Measurements from ENCODE around the gene MUC5B.

Gene MUC5B

DNA sequence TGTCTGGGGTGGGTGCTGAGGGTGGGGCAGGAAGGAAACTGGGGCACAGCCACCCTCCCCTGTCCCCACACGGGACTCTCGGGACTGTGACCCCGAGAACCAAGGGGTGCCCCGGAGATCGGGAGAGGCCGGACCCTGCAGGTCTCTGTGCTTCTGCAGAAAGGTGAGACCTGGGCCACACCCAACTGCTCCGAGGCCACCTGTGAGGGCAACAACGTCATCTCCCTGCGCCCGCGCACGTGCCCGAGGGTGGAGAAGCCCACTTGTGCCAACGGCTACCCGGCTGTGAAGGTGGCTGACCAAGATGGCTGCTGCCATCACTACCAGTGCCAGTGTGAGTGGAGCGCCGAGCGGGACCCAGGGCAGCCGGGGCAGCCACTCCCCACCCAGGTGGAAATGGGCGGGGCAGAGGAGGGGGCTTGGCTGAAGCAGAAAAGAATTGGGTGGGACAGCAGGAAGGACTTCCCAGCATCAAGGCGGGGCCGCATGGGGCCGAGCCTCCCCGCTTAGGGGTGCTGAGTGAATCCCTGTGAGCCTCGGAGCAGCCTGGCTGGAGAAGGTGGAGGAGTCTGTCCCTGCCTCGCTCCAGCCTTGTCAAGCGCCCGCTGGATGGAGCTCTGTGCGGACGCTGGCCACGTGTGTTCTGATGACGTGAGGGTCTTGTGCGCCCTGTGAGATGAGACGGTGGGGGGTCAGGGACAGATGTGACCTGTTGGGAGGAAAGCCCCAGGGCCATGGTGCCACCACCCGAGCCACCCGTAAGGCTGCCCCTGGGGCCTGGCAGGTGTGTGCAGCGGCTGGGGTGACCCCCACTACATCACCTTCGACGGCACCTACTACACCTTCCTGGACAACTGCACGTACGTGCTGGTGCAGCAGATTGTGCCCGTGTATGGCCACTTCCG, 29.3 kb upstream of the MUC5B start:
- no peak for DNase-seq

DNA sequence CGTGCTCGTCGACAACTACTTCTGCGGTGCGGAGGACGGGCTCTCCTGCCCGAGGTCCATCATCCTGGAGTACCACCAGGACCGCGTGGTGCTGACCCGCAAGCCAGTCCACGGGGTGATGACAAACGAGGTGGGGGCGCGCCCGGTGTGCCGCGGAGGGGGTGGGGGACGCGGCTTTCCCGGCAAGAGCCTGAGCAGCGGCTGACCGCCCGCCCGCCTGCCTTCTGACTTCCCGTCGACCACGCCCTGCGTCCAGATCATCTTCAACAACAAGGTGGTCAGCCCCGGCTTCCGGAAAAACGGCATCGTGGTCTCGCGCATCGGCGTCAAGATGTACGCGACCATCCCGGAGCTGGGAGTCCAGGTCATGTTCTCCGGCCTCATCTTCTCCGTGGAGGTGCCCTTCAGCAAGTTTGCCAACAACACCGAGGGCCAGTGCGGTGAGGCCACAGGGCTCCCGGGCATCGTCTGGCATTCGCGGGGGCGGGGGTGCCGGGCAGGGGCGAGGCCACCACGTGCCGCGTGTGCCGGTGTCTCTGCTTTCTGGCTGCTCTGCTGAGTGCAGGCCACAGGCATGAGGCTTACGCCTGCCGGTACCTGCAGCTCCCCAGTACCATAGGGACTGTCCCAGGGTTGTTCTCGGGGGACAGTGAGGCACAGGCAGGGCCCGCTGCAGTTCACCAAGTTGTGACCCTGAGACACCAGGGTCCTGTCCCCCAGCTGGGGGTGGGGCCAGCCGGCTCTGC, 28.5 kb upstream of the MUC5B start:
- DNase-seq: no peak

DNA sequence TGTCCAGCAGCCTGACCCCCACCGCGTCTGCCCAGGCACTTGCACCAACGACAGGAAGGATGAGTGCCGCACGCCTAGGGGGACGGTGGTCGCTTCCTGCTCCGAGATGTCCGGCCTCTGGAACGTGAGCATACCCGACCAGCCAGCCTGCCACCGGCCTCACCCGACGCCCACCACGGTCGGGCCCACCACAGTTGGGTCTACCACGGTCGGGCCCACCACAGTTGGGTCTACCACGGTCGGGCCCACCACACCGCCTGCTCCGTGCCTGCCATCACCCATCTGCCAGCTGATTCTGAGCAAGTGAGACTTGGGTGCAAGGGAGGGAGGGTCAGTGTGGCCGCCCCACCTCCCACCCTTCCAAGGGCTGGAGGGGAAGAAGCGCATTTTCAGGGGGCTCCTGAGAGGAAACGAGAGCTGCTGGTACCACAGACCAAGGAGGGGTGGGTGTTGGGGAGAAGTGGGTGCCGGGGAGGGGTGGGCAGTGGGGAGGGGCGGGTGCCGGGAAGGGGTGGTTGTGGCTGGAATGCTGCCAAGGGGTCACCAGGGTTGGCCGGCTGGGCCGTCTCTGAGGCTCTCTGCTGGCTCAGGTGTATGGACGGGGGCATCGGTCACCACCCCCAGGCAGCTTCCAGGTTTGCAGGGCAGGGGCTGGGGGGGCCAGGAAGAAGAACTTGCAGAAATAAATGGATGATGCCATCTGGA, 27.7 kb upstream of the MUC5B start:
- no peak for DNase-seq

DNA sequence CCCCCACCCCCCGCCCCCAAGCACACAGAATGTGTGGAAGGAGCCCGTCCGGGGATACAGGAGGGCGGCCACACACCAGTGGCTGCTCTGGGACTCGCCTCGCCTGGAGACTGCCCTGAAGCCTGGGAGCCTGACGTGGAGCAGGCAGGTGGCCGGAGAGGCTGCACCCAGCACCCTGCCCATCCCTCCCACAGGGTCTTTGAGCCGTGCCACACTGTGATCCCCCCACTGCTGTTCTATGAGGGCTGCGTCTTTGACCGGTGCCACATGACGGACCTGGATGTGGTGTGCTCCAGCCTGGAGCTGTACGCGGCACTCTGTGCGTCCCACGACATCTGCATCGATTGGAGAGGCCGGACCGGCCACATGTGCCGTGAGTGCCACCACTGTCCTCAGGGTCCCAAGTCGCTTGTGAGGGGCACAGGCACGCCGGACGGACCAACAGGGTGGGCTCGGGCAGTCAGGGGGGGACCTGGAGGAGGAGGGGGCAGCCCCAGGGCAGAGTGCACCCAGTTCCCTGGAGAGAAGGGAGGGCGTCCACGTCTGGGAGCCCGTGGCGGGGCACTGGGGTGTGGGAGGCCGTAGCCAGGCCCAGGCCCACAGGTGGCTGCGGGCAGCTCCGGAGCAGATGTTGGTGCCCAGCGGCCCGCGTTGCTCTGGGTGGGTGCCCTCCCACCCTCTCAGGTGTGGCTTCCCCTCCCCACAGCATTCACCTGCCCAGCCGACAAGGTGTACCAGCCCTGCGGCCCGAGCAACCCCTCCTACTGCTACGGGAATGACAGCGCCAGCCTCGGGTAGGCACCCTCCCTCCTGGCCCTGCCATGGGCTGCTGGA, 27.0 kb upstream of the MUC5B start:
- DNase-seq: no peak

DNA sequence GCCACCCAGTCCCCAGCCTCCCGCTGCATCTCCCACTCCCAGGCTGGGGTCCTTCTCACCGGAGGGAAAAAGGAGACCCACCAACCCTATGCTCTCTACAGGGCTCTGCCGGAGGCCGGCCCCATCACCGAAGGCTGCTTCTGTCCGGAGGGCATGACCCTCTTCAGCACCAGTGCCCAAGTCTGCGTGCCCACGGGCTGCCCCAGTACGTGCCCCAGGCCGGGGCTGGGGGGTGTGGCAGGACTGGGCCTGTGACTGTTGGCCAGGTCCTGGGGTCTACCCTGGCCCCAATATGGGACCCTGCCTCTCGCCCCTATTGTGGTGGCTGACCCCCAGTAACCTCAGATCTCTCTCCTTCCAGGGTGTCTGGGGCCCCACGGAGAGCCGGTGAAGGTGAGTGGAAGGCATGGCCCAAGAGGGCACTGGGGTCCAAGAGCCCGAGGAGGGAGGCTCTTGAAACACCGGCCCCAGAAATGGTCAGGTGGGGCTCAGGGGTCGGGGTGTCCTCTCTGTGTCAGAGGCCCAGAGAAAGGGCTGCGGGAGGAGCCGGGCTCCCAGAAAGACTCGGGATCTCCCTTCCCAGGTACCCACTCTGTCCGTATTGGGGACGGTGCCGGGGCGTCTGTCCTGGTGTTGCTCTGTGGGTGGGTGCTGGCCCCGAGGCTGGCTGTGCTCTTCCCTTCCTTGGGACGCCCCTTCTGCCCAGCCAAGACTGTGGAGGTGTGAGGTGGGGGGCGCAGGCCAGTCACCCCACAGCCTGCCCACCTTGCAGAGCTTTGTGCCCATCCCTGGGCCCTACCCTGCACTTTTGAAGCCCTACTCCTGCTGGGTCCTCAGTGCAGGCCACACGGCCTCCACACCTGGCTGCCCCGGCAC, 26.1 kb upstream of the MUC5B start:
- no peak for DNase-seq

DNA sequence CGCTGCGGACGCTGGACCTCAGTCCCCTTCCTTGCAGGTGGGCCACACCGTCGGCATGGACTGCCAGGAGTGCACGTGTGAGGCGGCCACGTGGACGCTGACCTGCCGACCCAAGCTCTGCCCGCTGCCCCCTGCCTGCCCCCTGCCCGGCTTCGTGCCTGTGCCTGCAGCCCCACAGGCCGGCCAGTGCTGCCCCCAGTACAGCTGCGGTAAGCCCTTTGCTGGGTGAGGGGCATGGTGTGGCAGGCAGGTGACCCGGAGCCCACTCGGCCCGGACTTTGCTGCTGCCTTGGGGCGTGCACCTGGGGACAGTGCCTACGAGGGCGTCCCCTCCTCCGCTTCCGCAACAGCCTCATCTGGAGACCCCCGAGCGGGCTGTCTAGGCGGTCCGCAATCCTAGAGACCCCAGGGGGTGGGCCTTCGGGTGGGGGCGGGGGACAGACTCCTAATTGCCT, 25.4 kb upstream of the MUC5B start:
- no peak for DNase-seq

DNA sequence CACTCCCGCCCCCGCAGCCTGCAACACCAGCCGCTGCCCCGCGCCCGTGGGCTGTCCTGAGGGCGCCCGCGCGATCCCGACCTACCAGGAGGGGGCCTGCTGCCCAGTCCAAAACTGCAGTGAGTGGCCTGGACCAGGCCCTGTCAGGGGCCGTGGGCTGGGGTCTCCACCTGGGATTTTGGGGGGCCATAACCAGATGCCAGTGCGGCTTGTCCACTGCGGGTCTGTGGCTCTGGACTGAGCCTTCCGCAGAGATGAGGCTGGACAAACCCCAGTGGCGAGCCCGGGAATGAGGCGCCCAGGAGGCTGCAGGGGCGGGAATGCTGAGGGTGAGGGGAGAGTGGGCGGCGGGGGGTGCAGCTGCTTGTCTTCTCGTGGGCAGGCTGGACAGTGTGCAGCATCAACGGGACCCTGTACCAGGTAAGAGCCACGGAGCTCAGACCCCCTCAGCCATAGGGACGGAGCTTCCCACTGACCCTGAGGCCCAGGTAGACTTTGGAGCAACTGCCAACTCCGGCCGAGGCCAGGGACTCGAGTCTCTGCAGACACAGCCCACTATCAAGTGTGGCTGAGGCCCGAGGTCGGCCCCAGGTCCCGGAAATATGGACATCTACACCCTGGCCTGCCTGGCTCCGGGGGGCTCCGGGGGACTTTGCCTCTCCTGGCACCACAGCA, 24.8 kb upstream of the MUC5B start:
- no peak for DNase-seq

DNA sequence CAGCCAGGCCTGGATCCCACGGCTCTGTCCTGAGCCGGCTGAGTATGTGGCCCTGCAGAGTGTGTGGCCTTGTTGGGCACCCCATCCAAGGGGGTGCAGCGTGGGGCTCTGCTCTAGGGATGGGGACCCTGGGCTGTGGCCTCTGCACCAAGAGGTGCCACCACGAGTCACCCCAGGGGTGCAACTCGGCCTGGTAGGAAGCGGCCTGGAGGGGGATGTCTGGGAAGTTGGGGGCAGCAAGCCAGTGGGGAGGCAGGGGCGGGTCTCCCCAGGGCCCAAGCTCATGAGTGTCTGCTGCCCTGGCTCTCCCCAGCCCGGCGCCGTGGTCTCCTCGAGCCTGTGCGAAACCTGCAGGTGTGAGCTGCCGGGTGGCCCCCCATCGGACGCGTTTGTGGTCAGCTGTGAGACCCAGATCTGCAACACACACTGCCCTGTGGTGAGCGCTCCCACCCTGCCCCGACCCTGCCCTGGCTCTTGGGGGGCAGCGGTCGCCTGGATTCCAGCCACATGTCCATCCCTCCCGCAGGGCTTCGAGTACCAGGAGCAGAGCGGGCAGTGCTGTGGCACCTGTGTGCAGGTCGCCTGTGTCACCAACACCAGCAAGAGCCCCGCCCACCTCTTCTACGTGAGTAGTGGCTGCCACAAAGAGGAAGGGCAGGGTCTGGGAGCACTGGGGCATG, 24.2 kb upstream of the MUC5B start:
- DNase-seq: no peak

DNA sequence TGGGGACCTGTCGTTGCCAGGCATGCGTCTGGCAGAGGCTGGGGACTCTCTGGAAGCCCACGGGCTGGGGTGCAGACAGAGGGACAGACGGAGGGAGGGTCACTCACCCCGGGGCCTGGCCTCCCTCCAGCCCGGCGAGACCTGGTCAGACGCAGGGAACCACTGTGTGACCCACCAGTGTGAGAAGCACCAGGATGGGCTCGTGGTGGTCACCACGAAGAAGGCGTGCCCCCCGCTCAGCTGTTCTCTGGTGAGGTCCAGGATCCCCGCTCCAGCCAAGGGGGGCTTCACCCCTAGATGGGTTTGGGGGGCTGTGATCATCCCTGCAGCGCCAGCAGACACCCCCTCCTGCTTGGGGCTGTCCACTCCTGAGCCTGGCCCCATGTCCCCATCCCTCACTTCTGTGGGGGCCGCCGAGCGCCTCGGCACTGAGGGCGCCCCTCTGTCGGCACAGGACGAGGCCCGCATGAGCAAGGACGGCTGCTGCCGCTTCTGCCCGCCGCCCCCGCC, 23.6 kb upstream of the MUC5B start:
- no peak for DNase-seq

DNA sequence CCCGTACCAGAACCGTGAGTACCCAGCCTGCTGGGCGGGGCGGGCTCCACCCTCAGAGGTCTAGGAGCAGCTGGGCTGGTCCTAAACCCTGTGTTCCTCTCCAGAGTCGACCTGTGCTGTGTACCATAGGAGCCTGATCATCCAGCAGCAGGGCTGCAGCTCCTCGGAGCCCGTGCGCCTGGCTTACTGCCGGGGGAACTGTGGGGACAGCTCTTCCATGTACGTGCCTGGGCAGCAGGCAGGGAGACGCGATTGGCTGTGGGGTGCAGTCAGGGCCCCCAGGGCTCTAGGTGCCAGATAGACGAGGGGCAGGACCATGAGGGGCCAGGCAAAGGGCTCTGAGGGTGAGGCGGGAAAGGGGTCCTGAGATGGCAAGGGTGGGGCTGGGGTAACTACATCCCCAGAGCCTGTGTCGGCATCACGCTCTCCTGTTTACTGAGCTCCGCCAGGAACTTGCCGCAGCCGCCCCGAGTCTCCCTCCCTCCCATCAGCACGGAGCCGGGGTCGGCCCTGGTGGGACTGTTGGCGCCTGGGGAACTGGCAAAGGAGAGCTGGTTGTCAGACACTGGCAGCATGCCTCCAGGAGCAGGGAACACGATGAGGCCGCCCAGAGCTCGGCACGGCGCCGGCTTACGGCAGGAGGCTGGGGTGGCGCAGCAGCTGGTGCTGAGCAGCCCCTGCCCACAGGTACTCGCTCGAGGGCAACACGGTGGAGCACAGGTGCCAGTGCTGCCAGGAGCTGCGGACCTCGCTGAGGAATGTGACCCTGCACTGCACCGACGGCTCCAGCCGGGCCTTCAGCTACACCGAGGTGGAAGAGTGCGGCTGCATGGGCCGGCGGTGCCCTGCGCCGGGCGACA, 22.9 kb upstream of the MUC5B start:
- DNase-seq: no peak

DNA sequence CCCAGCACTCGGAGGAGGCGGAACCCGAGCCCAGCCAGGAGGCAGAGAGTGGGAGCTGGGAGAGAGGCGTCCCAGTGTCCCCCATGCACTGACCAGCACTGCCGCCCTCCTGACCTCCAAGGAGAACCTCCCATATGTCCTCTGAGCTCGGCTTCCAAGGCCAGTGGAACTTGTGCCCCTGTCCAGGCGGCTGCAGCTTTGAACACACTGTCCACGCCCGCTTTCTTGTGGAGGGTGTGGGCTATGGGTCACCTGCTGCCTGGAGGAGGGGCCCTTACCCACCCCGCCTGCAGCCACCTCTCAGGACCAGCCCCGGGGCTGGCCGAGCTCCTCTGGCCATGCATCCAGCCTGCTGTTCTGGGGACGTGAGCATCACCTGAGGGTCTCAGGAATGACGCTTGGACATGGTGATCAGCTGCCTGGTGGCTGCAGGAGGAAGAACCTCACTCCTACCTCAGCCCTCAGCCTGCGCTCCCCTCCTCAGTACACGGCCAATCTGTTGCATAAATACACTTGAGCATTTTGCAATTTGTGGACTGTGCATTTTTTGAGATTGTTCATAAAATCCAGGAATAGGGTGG, 22.2 kb upstream of the MUC5B start:
- DNase-seq: no peak

DNA sequence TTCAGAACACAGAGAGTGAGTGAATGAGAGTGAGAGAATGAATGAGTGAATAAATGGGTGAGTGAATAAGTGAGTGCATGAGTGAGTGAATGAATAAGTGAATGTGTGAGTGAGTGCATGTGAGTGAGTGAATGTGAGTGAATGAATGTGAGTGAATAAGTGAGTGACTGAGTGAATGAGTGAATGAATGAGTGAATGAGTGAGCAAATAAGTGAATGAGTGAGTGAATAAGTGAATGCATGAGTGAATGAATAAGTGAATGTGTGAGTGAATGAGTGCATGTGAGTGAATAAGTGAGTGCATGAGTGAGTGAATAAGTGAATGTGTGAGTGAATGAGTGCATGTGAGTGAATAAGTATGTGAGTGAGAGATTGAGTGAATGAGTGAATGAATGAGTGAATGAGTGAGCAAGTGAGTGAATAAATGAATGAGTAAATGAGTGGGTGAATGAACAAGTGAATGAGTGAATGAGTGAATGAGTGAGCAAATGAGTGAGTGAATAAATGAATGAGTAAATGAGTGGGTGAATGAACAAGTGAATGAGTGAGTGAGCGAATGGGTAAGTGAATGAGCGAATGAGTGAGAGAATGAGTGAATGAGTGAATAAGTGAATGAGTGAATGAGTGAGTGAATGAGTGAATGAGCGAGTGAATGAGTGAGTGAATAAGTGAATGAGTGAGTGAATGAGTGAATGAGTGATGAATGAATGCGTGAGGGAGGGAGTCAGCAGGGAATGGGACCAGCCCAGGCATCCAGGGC, 21.3 kb upstream of the MUC5B start:
- DNase-seq: no peak

DNA sequence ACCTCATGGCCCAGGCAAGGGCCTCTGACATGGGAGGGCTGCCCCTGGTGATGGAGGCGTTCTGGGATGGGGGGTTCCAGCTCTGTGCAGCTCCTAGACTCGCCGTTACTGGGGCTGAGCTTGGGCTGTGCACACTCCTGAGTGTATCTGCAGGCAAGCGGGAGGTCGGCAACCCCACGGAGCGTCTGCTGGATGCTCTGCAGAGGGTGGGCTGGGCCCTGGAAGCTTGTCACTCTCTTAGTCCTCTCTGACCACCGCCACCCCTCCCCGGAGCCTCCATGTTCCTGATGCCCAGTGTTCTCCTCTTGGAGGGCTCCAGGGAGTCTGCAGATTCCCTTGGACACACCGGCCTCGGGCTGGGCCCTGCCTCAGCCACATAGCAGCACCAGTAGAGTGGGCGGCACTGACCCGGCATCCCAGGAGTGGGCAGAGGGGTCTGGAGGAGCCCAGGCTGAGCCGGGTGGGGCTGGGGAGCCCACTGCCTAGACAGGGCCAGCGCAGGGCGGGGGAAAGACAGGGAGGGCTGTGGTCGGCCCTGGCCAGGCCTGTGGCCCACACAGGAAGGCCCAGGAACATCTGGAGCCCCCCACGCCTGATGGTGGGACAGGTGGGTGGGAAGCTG, 20.6 kb upstream of the MUC5B start:
- DNase-seq: no peak

DNA sequence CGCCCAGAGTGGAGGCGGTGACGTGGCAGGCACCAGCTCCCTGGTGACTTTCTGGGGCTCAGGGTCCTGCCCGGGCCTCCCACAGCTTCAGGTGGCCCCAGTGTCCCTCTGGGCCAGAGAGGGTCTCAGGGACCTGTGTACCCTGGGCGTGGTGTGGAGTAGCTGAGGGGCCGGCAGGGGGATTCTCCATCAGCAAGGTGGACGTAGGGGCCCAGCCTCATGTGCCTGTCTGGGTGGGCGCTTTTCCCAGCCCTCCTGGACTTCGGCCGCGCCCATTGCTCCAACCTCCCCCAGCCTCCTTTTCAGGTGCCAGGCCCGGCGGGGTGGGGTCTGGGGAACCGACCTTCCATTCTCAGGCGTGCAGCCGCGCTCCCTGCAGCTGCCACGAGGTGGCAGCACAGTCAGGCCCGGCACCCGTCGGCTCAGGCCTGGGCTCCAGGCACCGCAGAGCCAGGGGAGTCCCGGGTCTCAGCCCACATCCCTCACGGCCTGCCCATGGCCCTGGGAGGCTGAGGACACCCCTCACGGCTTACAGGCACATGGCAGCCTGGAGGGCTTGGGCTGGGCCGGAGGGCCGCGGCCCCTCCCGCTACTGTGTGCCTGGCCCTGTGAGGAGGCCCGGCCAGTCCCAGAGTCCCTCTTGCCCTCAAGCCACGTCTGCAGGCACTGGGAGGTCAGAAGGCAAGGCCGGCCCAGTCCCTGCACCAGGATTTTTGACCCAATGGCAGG, 19.9 kb upstream of the MUC5B start:
- DNase-seq: peak; percentile 89

DNA sequence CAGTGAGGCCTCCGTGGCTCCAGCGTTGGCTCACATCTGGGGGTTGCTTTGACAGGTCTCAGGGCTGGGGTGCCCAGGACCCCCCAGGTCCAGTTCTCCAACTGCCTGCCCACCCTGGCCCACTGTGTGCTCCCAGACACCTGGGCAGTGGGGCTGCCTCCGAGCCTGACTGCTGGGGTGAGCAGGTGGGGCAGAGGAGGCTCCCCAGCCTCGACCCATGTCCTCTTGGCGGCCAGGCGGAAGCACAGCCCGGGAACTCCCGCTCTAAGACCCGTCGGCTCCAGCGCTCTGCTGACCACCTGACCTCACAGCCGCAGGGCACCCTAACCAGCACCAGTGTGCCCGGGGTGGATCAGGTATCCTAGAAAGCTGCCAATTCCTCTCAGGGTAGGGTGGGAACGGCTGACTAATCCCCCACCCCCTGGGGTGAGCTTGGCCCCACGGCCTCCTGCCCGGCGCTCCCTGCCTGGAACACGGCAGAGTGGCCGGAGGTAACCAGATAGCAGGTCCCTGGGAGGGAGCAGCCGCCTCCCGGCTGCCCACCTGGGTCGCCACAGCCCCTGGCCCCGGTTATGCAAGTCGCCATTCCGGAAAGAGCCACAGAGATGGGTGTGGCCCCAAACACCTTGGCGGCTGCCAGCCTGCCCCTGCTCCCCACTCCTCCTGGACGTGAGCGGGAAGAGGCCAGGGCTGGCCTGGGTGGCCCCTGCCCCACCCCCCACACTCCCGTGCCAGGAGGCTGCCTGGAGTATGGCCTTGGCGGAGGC, 19.2 kb upstream of the MUC5B start:
- no peak for DNase-seq
